Upper lobe of left lung (tissue), 6 donors: Measurements from ENCODE around the gene REPIN1. TPM values are rescaled to one million over a fixed set of nuclear protein-coding genes. Genes with fewer than 3 reads are reported as not detected.

Experiments used
- ATAC-seq, 2 donors: fragments of 200-7000 bp; cut with Tn5 transposase; one replicate each; pipeline ENCODE4 v1.9.1; 2022; ENCODE audit warnings: mild to moderate bottlenecking in 2 of 2, moderate library complexity in 2 of 2; ENCODE audit not compliant: low FRiP score in 2 of 2
- DNase-seq, 2 donors: peaks; one replicate each; pipeline ENCODE4 v3.0.0-alpha.2; 2019 to 2020
- H3K27ac ChIP-seq, 4 donors: fragments of 200-600 bp; sonication (generic); one replicate each; pipeline ENCODE4 v1.5.1; 2016 to 2019
- H3K27me3 ChIP-seq, 4 donors: fragments of 200-600 bp; sonication (generic); one replicate each; pipeline ENCODE4 v1.5.1; 2017 to 2019
- H3K36me3 ChIP-seq, 4 donors: fragments of 200-600 bp; sonication (generic); one replicate each; pipeline ENCODE4 v1.5.1; 2016 to 2019
- H3K4me1 ChIP-seq, 4 donors: fragments of 200-600 bp; sonication (generic); one replicate each; pipeline ENCODE4 v1.5.1; 2018 to 2019
- H3K4me3 ChIP-seq, 4 donors: fragments of 200-600 bp; sonication (generic); one replicate each; pipeline ENCODE4 v1.5.1; 2017 to 2019; ENCODE audit warnings: mild to moderate bottlenecking in 2 of 4, moderate library complexity in 1 of 4
- H3K9me3 ChIP-seq, 4 donors: fragments of 200-600 bp; sonication (generic); one replicate each; pipeline ENCODE4 v1.5.1; 2018 to 2019
- EP300 ChIP-seq, 4 donors: sonication (generic); formaldehyde crosslinking; IDR thresholded peaks; one replicate each; pipeline ENCODE4 v1.5.1; 2017; ENCODE audit warnings: antibody characterized with exemption in 4 of 4, control low read depth in 2 of 4
- POLR2A ChIP-seq, 4 donors: fragments of 450-650 bp; IDR thresholded peaks; one replicate each; pipeline ENCODE4 v1.5.1; 2016 to 2017; ENCODE audit warnings: antibody characterized with exemption in 4 of 4, mild to moderate bottlenecking in 2 of 4
- POLR2AphosphoS5 ChIP-seq, 2 donors: sonication (generic); formaldehyde crosslinking; IDR thresholded peaks; one replicate each; pipeline ENCODE4 v1.5.1; 2017; ENCODE audit warnings: antibody characterized with exemption in 2 of 2
- WGBS, 2 donors: methylation state at CpG; one replicate each; pipeline ENCODE4 v1.1.5; 2017 to 2018; 5-methylcytosine and 5-hydroxymethylcytosine counted together
- total RNA-seq, 6 donors: library from RNA; depleted of rRNA in 4 of 6; stranded (reverse); fragments of >200 nt in 4 of 6; gene quantifications; one replicate each; pipeline versions ENCODE4 v1.1.0 to v1.2.1, GENCODE V29; 2016 to 2021
- TF ChIP-seq, protein P1 (sequence below), 6 experiments: fragments of 450-650 bp in 4 of 6; fragments of 200-600 bp in 2 of 6; sonication (generic) in 2 of 6; IDR thresholded peaks; one replicate each; pipeline ENCODE4 v1.5.1; 2016 to 2019; ENCODE audit warnings: antibody characterized with exemption in 6 of 6
- donor health status: DM: no; HTN: no; CAD: no; lungs with moderate emphysema.
- donor health status: DM: no; HTN: yes; CAD: no; lungs with severe emphysema.

REPIN1 gene
- total RNA-seq, 6 donors from 2014 or later: 65.2 to 125 (median 105) TPM

DNA sequence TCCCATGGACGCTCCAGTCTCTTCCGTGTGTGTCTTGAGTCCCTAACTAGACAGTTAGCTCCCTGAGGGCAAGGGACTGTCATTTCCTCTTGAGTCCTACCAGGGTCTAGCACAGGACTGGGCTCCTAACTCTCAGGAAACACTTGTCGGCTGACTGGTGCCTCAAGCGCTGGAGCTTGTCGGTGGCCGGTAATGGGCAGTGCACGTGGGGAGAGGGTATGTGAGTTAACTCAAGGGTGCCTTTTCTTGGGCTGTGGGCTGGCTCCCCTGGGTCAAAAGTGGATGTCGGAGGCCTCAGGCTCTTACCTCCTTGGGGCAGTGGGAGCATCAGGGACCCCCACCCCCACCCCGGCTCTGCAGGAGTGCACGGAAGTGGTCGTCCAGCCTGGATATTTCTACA, 43.4 kb downstream of the REPIN1 start:
- Histone ChIP-seq H3K27me3 (no peaks in the 10 kb centered on the region), H3K9me3 (no peaks in the 10 kb centered on the region), H3K36me3 (peaks cover 0 to 17% (median 6%) of the 10 kb centered on the region in 4 donors), H3K27ac (no peak overlapping the region), H3K4me3 (no peak overlapping the region), H3K4me1 (peaks cover 0 to 4% (median 2%) of the 10 kb centered on the region in 4 donors)
- 93 to 96% methylated on average over 9 to 11 of the region's 11 CpGs for WGBS, 2 donors
- ATAC-seq (no peak), DNase-seq (peak in 1 of 2 donors; percentile 18)
- TF ChIP-seq, protein P1, sequence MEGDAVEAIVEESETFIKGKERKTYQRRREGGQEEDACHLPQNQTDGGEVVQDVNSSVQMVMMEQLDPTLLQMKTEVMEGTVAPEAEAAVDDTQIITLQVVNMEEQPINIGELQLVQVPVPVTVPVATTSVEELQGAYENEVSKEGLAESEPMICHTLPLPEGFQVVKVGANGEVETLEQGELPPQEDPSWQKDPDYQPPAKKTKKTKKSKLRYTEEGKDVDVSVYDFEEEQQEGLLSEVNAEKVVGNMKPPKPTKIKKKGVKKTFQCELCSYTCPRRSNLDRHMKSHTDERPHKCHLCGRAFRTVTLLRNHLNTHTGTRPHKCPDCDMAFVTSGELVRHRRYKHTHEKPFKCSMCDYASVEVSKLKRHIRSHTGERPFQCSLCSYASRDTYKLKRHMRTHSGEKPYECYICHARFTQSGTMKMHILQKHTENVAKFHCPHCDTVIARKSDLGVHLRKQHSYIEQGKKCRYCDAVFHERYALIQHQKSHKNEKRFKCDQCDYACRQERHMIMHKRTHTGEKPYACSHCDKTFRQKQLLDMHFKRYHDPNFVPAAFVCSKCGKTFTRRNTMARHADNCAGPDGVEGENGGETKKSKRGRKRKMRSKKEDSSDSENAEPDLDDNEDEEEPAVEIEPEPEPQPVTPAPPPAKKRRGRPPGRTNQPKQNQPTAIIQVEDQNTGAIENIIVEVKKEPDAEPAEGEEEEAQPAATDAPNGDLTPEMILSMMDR (IDR thresholded peaks at IDR 0.05): no peak
- TF ChIP-seq POLR2A (IDR thresholded peaks at IDR 0.05) (no peak), EP300 (IDR thresholded peaks at IDR 0.05) (no peak), POLR2AphosphoS5 (IDR thresholded peaks at IDR 0.05) (no peak)

DNA sequence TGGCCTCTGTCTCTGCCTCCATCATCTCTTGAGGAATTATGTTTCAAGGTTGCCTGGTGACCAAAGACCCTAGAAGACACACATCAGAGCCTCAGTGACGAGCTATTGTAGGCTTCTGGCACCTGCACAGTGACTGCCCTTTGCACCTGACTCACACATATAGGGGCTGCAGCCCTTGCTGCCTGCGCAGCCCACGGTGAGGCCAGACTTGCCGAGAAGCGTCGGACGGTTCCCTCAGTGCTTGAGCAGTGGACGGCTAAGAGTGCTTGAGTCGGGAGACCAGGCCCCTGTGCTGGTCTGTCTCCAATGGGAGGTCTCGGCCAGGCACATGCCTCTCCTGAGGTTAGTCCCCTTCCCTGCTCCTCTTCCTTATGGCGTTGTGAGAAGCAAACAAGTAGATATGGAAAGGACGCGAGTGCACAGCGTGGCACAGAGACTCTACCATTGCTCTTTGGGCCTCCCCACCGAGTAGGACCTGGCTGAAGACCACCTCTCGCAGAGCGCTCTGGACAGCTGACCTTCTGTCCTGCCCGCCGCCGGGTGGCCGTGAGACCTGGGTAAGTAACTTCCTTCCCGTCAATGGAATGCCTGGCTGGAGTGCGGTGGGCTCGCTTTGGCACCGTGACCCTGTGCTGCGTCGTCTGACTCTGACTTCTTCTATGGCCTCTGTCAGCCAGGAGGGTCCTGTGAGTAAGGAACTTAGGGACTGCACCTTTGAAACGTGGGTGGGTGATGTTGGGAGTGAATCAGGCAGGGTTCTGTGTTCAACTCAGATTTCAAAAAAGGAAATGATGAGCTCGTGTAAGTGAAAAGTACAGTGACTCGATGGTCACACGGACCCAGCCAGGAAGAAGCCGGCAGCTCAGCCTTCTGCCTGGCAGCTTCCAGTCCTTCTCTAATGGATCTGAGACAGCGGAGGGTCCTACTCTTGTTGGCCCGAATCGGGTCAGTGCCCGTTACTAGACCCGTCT, 44.2 kb downstream of the REPIN1 start:
- Histone ChIP-seq H3K27me3 (no peaks in the 10 kb centered on the region), H3K27ac (no peak overlapping the region), H3K4me1 (no peaks in the 10 kb centered on the region), H3K36me3 (peaks cover 0 to 17% (median 5%) of the 10 kb centered on the region in 4 donors), H3K4me3 (no peak overlapping the region), H3K9me3 (no peaks in the 10 kb centered on the region)
- TF ChIP-seq POLR2A (IDR thresholded peaks at IDR 0.05): no peak
- TF ChIP-seq EP300 (IDR thresholded peaks at IDR 0.05): no peak
- ATAC-seq (no peak), DNase-seq (peak in 1 of 2 donors; percentile 65)
- 83 to 92% methylated on average over 30 to 37 of the region's 37 CpGs for WGBS, 2 donors

DNA sequence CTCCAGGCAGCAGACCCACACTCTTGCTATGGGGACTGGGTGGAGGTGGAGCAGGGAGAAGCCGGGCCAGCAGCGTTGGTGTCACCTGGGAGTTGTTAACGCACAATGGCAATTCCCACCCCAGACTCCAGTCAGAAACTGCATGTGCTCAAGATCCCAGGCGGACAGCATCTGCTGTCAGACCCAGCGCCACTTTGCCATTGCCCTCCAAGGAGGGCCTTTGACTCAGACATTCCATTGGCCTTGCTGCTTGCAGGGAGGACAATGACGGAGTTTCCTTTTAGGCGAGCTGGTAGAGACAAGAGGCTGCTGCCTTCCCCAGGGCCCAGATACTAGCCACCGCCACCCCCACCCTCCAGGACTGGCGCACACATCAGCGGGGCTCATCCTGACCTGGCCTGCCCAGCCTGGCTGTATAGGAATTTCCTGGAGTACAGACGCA, 45.0 kb downstream of the REPIN1 start:
- WGBS, 2 donors: 91 to 92% methylated on average over 10 to 11 of the region's 11 CpGs
- no peak for ATAC-seq
- Histone ChIP-seq H3K9me3 (no peaks in the 10 kb centered on the region), H3K27ac (no peak overlapping the region), H3K27me3 (no peaks in the 10 kb centered on the region), H3K4me3 (no peak overlapping the region), H3K4me1 (no peaks in the 10 kb centered on the region), H3K36me3 (peaks cover 0 to 12% (median 3%) of the 10 kb centered on the region in 4 donors)
- DNase-seq: peak in 1 of 2 donors; percentile 20
- no peak for TF ChIP-seq POLR2A (IDR thresholded peaks at IDR 0.05)
- TF ChIP-seq EP300 (IDR thresholded peaks at IDR 0.05): no peak
- TF ChIP-seq, protein P1 (IDR thresholded peaks at IDR 0.05): no peak
- no peak for TF ChIP-seq POLR2AphosphoS5 (IDR thresholded peaks at IDR 0.05)

DNA sequence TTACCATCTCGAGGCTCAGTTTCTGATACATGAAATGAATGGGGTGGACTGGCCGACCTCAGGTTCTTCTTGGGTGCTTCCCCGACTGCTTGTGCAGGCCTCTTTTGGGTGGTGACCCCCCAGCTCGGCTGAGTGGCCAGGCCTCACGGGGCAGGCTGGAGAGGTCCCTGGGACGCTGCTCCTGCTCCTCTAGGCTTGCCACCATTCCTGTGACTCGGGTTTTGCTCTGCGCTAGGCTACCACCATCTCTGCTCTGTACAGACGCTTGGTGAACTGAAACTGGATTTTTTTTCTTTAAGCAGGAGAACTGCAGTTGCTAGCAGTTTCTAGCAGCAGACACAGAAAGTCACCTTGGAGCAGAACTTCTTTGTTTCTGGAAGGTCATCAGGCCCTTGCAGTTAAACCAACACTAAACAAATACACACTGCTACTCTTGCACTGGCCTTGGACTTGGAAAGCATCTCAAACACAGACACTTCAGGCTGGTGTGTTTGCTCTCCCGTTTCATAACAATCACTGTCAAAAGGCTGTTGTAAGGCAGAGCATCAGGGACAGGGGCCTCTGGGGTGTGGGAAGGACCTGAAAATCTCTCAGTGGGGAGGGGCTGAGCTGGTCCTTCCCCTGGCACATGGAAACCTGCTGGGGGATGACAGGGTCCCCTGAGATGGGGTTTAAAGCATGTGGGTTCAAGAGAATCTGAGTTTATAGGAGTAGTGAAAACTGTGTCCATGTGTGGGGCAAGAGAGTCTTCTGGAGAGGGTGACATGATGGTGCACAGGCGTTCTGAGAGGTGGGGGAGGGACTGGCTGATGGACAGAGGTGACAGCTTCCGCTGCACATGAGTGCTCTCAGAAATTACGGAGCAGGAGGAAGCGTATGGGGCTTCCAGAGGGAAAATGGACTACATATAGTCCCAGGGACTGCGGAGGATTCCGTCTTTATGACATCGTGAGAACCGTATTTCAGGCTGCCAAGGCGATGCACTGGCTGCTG, 46.8 kb downstream of the REPIN1 start:
- Histone ChIP-seq H3K9me3 (no peaks in the 10 kb centered on the region), H3K36me3 (peaks cover 0 to 9% (median under 1%) of the 10 kb centered on the region in 4 donors), H3K27me3 (no peaks in the 10 kb centered on the region), H3K27ac (no peak overlapping the region), H3K4me3 (no peak overlapping the region), H3K4me1 (no peaks in the 10 kb centered on the region)
- no peak for ATAC-seq
- DNase-seq: peak in 1 of 2 donors; percentile 54
- 83 to 85% methylated on average over 13 to 19 of the region's 19 CpGs for WGBS, 2 donors
- TF ChIP-seq EP300 (IDR thresholded peaks at IDR 0.05) (no peak), POLR2AphosphoS5 (IDR thresholded peaks at IDR 0.05) (no peak), POLR2A (IDR thresholded peaks at IDR 0.05) (no peak)
- TF ChIP-seq, protein P1 (IDR thresholded peaks at IDR 0.05): no peak
